Neural progenitor cell (in vitro differentiated cells): Measurements from ENCODE around the gene PDE6D. TPM values are rescaled to one million over a fixed set of nuclear protein-coding genes. Genes with fewer than 3 reads are reported as not detected.

ENCODE experiments used
- DNase-seq: peaks from one replicate; pipeline ENCODE4 v3.0.0-alpha.2; 2016; ENCODE audit warnings: low spot score
- H2AFZ ChIP-seq: fragments of 200-600 bp; sonication (generic); replicated peaks from 2 replicates; pipeline ENCODE4 v1.6.1; 2016; ENCODE audit warnings: antibody characterized with exemption
- H3F3A ChIP-seq: fragments of 200-600 bp; sonication (generic); 2 replicates; pipeline ENCODE4 v1.6.1; 2016; ENCODE audit warnings: antibody characterized with exemption, low read depth
- H3K27ac ChIP-seq: fragments of 200-600 bp; sonication (generic); 2 replicates; pipeline ENCODE4 v1.5.1; 2016; ENCODE audit warnings: mild to moderate bottlenecking
- H3K27me3 ChIP-seq: fragments of 200-600 bp; sonication (generic); 2 replicates; pipeline ENCODE4 v1.6.1; 2016; ENCODE audit warnings: mild to moderate bottlenecking, moderate library complexity
- H3K36me3 ChIP-seq: fragments of 200-600 bp; sonication (generic); 2 replicates; pipeline ENCODE4 v1.5.1; 2016
- H3K4me1 ChIP-seq: fragments of 200-600 bp; sonication (generic); 2 replicates; pipeline ENCODE4 v1.6.1; 2016; ENCODE audit warnings: mixed run types
- H3K4me2 ChIP-seq: fragments of 200-600 bp; sonication (generic); 2 replicates; pipeline ENCODE4 v1.6.1; 2016
- H3K4me3 ChIP-seq: fragments of 200-600 bp; sonication (generic); 2 replicates; pipeline ENCODE4 v1.5.1; 2016
- H3K79me2 ChIP-seq: fragments of 200-600 bp; sonication (generic); 2 replicates; pipeline ENCODE4 v1.6.1; 2016; ENCODE audit warnings: low read depth
- H3K9ac ChIP-seq: fragments of 200-600 bp; sonication (generic); 2 replicates; pipeline ENCODE4 v1.6.1; 2016
- H3K9me3 ChIP-seq: fragments of 200-600 bp; sonication (generic); 2 replicates; pipeline ENCODE4 v1.5.1; 2016; ENCODE audit warnings: low read depth
- H4K20me1 ChIP-seq: fragments of 200-600 bp; sonication (generic); 2 replicates; pipeline ENCODE4 v1.6.1; 2016; ENCODE audit warnings: low read depth
- H3K27ac Mint-ChIP-seq: 3 replicates; pipeline ENCODE4 v1.8.0; 2021; ENCODE audit warnings: mixed read lengths
- H3K27me3 Mint-ChIP-seq: 2 replicates; pipeline ENCODE4 v1.8.0; 2022; ENCODE audit warnings: low read depth, mild to moderate bottlenecking, inconsistent platforms, moderate library complexity, mixed read lengths; ENCODE audit not compliant: insufficient read depth
- H3K36me3 Mint-ChIP-seq: 3 replicates; pipeline ENCODE4 v1.8.0; 2021; ENCODE audit warnings: mixed read lengths
- H3K4me1 Mint-ChIP-seq: 3 replicates; pipeline ENCODE4 v1.8.0; 2021; ENCODE audit warnings: mixed read lengths
- H3K4me3 Mint-ChIP-seq: 3 replicates; pipeline ENCODE4 v1.8.0; 2021; ENCODE audit warnings: mild to moderate bottlenecking, moderate library complexity, mixed read lengths
- H3K9me3 Mint-ChIP-seq: 3 replicates; pipeline ENCODE4 v1.8.0; 2020; ENCODE audit warnings: mixed read lengths
- CTCF ChIP-seq: fragments of 200-600 bp; sonication (generic); IDR thresholded peaks from 2 replicates; pipeline ENCODE4 v1.5.1; 2017; ENCODE audit warnings: antibody characterized with exemption, mild to moderate bottlenecking
- EZH2 ChIP-seq: fragments of 200-600 bp; sonication (generic); IDR thresholded peaks from 2 replicates; pipeline ENCODE4 v1.6.1; 2017; ENCODE audit warnings: antibody characterized with exemption, mild to moderate bottlenecking, moderate library complexity
- EZH2phosphoT487 ChIP-seq: fragments of 200-600 bp; sonication (generic); IDR thresholded peaks from 2 replicates; pipeline ENCODE4 v1.6.1; 2017; ENCODE audit warnings: antibody characterized with exemption
- total RNA-seq: library from RNA; depleted of rRNA; stranded (reverse); fragments of >200 nt; gene quantifications from 2 replicates; pipeline ENCODE4 v1.2.3, GENCODE V29; 2015; ENCODE audit warnings: low replicate concordance

Gene PDE6D
- total RNA-seq, 1 donor from 2014 or later, result 52.6 TPM

- no peaks in the 10 kb centered on the region for H3F3A ChIP-seq
- H3K4me2 ChIP-seq, result no peak overlapping the region
- Mint-ChIP-seq H3K4me3 (no peak overlapping the region), H3K36me3 (peaks cover 15% of the 10 kb centered on the region), H3K4me1 (peaks cover 4% of the 10 kb centered on the region), H3K9me3 (peaks cover 11% of the 10 kb centered on the region), H3K27ac (no peak overlapping the region), H3K27me3 (no peaks in the 10 kb centered on the region)
- peaks cover 6% of the 10 kb centered on the region for H3K9me3 ChIP-seq
- no peak overlapping the region for H3K9ac ChIP-seq
- no peaks in the 10 kb centered on the region for H4K20me1 ChIP-seq
- no peaks in the 10 kb centered on the region for H3K79me2 ChIP-seq
- no peaks in the 10 kb centered on the region for H3K27me3 ChIP-seq
- no peak overlapping the region for H2AFZ ChIP-seq
- H3K4me1 ChIP-seq, result no peaks in the 10 kb centered on the region
- TF ChIP-seq EZH2 (no peak), CTCF (no peak), EZH2phosphoT487 (no peak)
- DNase-seq, result no peak
- H3K27ac ChIP-seq, result no peak overlapping the region
- no peak overlapping the region for H3K4me3 ChIP-seq
- no peaks in the 10 kb centered on the region for H3K36me3 ChIP-seq
These were observed 38.5 kb upstream of the PDE6D start for GRCh38 chr2:231819447-231820042.

GRCh38 chr2:231816327-231817026 lies 35.4 kb upstream of the PDE6D start:
- Mint-ChIP-seq H3K9me3 (peaks cover 6% of the 10 kb centered on the region), H3K27ac (no peak overlapping the region), H3K27me3 (no peaks in the 10 kb centered on the region), H3K4me3 (no peak overlapping the region), H3K4me1 (peaks cover 4% of the 10 kb centered on the region), H3K36me3 (peaks cover 31% of the 10 kb centered on the region)
- Histone ChIP-seq H3K4me2 (no peak overlapping the region), H3K27ac (no peak overlapping the region), H4K20me1 (no peaks in the 10 kb centered on the region), H3K4me3 (no peak overlapping the region), H2AFZ (no peak overlapping the region), H3K79me2 (no peaks in the 10 kb centered on the region), H3K27me3 (no peaks in the 10 kb centered on the region), H3K9ac (no peak overlapping the region), H3K9me3 (no peaks in the 10 kb centered on the region), H3F3A (no peaks in the 10 kb centered on the region), H3K4me1 (no peaks in the 10 kb centered on the region), H3K36me3 (no peaks in the 10 kb centered on the region)
- DNase-seq, result no peak
- TF ChIP-seq EZH2phosphoT487 (no peak), CTCF (no peak), EZH2 (no peak)

GRCh38 chr2:231810905-231811304 lies 29.8 kb upstream of the PDE6D start:
- Histone ChIP-seq H3K9ac (no peak overlapping the region), H2AFZ (no peak overlapping the region), H3K4me1 (no peaks in the 10 kb centered on the region), H4K20me1 (peaks cover 4% of the 10 kb centered on the region), H3F3A (no peaks in the 10 kb centered on the region), H3K9me3 (no peaks in the 10 kb centered on the region), H3K27ac (no peak overlapping the region), H3K27me3 (no peaks in the 10 kb centered on the region), H3K4me3 (no peak overlapping the region), H3K79me2 (no peaks in the 10 kb centered on the region), H3K36me3 (no peaks in the 10 kb centered on the region), H3K4me2 (no peak overlapping the region)
- H3K27ac Mint-ChIP-seq, result no peak overlapping the region
- no peaks in the 10 kb centered on the region for H3K4me1 Mint-ChIP-seq
- no peaks in the 10 kb centered on the region for H3K27me3 Mint-ChIP-seq
- no peak overlapping the region for H3K4me3 Mint-ChIP-seq
- H3K36me3 Mint-ChIP-seq, result peaks cover 37% of the 10 kb centered on the region
- DNase-seq, result no peak
- TF ChIP-seq CTCF (no peak), EZH2 (no peak), EZH2phosphoT487 (no peak)
- H3K9me3 Mint-ChIP-seq, result peaks cover 6% of the 10 kb centered on the region
